NCI-H1092 treated with DMSO at 0.1 percent for 48 hours (cell line): ENCODE results near the gene KMT2E.

Experiments used
- DNase-seq: peaks from one replicate; lab custom pipeline; 2025; lab: John Stamatoyannopoulos, UW

KMT2E gene

DNA sequence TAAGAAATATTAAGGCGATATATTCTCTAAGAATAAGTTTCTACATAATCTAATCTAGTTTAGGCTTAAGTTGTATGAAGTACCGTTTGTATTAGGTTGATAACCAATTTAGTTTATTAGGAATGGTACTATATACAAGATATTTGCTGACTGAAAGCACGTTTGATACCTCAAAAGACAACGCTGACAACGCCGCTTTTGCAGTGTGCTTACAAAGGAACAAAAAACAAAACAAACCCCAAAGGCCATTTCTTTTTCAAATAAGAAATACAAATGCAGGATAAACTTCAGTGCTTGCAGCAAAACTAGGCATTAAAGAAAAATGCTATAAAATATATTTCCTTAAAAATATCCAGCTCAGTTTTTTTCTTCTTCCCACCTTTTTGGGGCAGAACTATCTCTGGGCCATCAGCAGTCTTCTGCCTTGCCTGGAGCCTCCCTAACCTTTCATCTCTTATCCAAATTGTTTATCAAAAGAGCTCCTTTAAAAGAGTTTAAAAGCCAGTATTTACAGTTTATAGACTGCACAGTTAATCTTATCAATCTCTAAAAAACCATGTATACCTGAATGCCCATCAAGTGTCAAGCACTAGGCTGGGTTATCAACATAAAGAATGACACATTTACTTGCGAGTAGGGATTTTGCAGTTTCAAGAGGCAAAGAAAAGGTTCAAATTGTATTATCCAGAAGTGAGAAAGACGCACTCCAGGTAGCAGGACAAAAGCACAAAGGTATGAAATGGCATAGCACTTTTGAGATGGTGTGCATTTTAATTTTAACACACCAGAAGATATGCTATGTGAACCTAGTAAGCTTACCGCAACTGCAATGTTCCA is 4.1 kb upstream of the KMT2E start:
- DNase-seq: no peak

DNA sequence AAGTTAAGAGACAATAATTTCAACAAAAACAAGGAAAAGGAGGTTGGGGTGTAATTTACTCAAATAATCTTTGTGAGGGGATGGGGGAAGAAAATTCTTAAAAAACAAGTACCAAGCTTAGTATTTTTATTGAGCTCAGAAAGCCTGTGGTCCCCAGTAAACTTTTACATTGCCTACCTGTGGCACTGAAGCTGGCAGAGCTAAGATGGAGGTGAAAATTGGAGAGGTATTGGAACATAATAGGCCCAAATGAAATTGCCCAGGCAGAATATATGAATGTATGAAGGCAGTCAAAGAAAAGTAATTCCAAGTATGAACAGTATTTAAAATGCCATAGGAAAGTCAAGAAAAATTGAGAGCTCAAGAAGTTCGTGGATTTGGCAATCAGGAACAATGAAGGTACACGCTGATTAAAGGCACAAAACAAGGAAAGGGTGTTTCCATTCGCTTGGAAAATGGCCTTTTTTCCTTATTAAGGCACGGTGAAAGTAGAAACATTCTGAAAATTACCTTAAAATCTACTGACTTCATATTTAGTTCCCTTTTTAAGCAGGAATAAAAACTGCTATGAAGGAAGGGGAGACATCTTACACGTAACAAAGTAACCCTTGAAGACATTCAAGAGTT is 3.4 kb upstream of the KMT2E start:
- DNase-seq: no peak

DNA sequence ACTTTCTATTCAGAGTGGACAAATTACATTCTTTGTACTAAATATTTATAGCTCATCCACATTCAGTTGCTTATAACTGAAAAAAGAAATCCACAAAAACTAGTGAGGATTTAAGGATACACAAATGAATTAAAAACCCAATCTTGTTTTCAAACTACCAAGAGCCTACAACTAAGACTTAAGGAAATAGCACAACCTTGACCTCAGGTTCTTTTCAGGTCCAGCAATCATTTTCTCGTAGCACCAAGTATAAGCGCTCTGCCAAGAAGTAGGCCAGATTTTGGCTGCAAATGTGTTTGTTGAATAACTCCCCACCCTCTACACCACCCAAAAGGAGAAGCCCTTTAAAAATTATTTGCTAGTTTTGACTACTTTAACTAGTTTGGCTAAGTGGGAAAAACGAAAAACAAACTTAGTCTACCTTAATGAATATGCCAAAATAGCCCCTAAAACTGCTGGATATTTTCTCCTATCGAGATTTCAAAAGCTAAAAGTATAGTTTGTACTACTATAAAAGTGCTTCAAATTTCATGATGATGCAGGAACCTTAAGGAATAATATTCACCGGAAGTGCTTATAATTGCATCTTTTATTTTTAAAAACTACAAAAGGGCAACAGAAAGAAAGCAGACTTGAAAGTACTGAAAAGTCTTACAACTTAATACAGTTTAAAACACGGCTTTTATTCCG is 2.7 kb upstream of the KMT2E start:
- DNase-seq: no peak

- no peak for DNase-seq
Observed at GRCh38 chr7:105011831-105012502, 2.0 kb upstream of the KMT2E start.

- DNase-seq: peak; percentile 98
Observed at GRCh38 chr7:105012503-105013220, 1.3 kb upstream of the KMT2E start.

DNA sequence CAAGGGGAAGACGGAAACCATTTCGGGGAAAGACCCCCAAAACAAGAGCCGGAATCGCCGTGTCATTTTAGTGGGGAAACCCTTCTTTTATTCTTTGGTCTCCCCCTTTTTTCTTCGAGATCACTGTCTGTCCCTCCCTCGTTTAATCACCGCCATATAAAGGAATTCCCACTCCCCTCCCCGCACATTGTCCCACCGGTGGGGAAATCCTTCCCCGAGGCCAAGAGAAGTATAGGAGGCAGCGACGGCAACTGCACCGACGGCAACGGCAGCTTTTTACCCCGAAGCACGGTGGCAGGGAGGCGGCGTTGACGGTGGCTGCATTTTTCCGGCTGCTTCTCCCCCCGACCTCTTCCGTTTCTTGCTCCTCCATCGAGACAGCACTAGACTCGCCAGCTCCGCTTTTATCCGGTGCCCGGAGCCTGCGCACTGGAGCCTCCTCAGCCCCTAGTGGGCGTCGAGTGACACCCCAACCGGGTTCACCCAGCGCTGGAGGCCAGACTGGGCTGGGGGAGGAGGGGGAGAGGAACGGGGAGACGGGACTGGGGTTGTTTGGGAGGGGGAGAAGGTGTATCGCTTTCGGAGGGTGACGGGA is 687 bp upstream of the KMT2E start:
- peak; percentile 94 for DNase-seq

GRCh38 chr7:105014693-105015389 is 836 bp downstream of the KMT2E start:
- DNase-seq: peak; percentile 81

DNA sequence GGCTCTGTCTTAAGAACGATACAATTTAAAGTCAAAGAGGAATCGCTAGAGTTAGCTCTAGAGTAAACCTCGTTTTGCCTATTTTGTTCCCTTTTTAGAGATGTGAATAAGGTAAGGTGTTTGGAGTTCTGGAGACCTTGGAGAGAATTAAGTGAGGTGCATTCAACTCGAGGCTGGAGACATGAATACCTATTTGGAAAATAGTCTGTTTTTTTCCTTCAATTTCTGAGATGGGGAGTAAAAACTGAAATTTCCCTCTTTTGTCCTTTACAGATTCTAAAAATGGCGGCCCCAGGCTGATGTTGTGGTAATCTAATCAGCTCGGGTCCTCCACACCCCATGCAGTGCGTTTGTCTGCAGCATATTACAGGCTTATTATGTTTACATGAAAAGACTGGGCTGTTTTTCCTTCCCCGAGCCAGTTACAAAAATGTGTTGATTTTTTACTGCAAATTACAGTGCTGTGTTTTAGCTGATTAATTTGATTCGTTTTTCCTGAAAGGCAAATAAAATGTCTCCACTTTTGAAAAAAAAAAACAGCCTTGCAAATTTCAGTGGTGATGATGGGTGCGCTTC is 1.5 kb downstream of the KMT2E start:
- peak; percentile 60 for DNase-seq

- DNase-seq: no peak
Observed at GRCh38 chr7:105016068-105016708, 2.2 kb downstream of the KMT2E start.

DNA sequence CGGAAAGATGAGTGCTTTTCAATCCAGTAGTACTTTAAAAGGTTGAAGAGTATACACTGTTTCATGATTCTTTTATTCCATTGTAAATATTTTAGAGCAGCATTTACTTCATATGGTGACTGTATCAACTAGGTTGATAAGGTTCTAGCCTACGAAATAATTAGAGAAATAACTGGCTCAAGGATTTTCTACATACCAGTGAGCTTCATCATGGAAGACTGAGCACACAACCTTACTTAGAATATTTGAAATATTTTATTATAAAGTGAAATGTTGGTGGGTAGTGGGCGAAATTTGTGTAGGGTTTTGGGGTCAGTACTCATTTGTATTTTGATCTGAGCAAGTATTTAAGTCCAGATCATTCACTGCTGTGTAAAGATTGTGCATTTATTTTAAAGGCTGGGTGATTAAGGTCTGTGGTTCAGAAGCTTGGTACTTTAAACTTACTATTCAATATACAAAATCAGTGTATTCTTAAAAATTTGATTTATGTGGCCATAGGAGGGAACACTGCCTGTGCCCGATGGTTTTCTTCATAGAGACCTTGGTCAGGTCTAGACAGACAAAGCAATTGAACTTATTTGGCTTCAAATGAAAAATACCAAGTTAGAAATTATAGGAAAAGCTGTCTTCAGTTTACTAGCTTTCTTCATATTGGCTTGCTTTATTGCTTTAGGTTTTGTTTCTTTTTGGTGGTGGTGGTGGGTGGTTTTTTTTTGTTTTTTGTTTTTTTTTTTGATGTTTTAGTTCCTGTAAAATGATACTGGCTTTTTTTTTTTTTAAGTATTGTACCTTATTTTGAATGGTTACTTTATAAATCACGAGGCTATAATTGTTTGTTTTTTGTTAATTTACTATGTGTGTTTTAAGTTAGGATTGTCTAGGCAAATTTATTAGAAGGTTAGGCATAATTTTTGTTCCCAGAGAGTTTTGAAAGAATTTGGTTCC is 3.0 kb downstream of the KMT2E start:
- DNase-seq: peak; percentile 20

DNA sequence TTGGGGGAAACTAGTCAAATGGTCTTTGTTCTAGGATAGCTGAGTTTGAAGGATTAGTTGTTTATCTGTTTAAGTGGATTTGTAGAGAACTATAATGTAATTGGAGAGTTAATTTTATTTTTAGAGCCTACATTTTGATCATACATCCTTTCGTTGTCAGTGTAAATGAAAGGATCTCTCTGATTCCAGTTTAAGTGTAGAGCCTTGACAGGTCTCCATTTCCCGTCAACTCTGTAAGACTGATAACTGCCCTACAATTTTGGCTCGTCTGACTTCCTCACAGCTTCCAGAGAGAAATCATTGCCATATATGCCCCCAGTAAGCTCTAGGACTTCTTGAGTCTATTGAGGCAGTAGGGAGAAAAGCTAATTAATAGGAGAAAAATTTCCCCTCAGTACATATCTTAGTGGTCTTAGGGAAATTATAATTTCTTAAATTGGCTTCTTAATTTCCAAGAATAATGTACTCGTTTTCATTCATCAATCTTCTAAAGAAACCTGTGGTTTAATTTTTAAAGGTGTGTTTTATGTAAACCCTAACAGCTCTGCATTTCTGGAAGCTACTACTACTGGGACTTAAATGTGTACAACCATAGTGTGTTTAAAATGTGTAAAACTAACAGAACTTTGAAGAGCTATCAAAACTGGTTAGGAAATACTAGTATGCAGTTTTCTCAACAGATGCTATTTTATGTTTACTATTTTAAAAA is 3.8 kb downstream of the KMT2E start:
- no peak for DNase-seq

- DNase-seq: no peak
Observed at GRCh38 chr7:105019269-105019668, 5.3 kb downstream of the KMT2E start.

GRCh38 chr7:105020926-105021325 is 6.9 kb downstream of the KMT2E start:
- DNase-seq: no peak

GRCh38 chr7:105021352-105021751 is 7.3 kb downstream of the KMT2E start:
- peak; percentile 35 for DNase-seq

DNA sequence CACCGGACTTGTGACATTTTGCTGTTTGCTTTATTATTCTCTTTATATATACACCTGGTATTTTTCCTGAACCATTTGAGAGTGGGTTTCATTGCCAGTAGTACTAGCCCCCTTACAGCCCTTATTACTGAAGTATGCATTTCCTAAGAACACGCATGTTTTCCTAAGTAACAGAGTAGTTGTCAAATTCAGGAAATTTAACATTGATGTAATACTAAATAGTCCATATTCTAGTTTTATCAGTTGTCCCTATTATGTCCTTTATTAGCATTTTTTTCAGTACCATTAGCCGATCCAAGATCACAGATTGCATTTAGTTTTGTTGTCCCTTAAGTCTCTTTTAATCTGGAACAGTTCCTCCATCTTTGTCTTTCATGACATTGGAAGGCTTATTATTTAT is 8.0 kb downstream of the KMT2E start:
- no peak for DNase-seq

DNA sequence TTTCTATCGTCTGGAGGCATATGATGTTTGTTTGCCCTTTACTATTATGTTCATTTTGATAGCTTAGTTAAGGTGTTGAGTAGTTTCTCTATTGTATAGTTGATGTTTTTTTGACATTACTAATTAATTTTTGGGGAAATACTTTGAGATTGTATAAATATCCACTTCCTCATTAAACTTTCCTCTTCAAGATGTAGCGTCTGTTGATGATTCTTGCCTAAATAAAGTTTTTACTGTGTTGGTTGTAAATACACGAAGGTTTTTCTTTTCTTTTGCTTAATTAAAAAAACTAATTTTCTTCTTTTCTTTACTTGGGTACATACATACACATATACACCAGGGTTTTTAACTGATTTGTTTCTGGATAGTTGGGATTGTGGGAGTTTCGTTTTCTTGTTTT is 8.5 kb downstream of the KMT2E start:
- DNase-seq: no peak

DNA sequence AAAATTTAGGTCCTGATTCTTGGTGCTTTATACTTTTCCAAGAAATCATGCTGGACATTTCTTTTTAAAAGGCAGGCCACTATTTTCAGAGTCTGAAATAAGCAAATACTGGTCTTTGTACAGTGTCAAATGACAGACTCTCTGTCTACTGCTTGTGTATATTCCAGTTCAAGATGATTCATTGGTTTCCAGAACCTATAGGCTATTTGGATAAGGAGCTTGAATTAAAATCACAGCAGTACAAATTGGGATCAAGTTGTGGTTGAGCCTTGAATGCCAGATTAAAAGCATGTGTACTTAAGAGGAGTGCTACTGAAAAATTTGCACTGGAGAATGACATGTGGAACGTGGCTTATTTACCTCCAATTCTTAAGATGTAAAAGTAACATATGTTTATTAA is 10.7 kb downstream of the KMT2E start:
- DNase-seq: no peak

DNA sequence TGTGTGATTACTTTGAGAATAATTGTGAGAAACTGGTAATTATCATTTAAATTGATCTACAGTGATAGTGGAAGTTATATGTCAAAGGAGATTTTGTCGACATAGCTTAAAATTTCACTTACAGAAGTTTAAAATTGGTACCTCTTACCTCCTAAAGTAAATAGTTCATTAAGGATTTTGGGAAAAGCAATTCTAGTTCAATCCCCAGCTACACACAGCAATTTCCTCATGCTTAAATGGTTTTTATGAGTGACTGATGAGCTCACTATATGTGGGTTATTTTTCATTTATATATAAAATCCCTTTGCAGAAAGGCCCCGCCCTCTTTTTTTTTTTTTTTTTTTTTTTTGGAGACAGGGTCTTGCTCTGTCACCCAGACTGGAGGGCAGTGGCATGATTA is 12.7 kb downstream of the KMT2E start:
- no peak for DNase-seq
